HepG2 (cell line): ENCODE results near the gene MCRS1. TPM values are rescaled to one million over a fixed set of nuclear protein-coding genes. Genes with fewer than 3 reads are reported as not detected.

Experiments used
- ATAC-seq: fragments of 200-7000 bp; cut with Tn5 transposase; 3 replicates; pipeline ENCODE4 v1.9.1; 2020; ENCODE audit warnings: mild to moderate bottlenecking, moderate library complexity
- BruUV-seq: library from RNA; stranded (reverse); fragments of 400-500 nt; replicated peaks from 2 replicates; lab custom pipeline; 2021; lab: Mats Ljungman, UMichigan
- CTCF ChIA-PET: fragments of 300-600 bp; formaldehyde crosslinking; extraction: SDS; loops from one replicate; lab custom pipeline; 2021; ENCODE audit warnings: low total read pairs, inconsistent platforms, low intra/inter-chr PET ratio; lab: Yijun Ruan, JAX
- POLR2A ChIA-PET: fragments of 350-600 bp; sonication (Branson Sonifier 250); formaldehyde crosslinking; loops from one replicate; lab custom pipeline; 2020; ENCODE audit warnings: antibody characterized with exemption, inconsistent platforms; lab: Yijun Ruan, JAX
- DNase-seq: peaks from one replicate; pipeline ENCODE4 v3.0.0-alpha.2; 2015; ENCODE audit warnings: low spot score
- FAIRE-seq: peaks from 3 replicates; lab custom pipeline; 2011; peaks lifted over from hg19 to GRCh38; lab: Jason Lieb, UNC
- H2AFZ ChIP-seq: one replicate; pipeline ENCODE4 v1.6.1; 2011; ENCODE audit warnings: low read length, inconsistent platforms
- H3K27ac ChIP-seq: fragments of 300-600 bp; 3 replicates; pipeline ENCODE4 v1.8.0; 2011; ENCODE audit warnings: mixed run types, mild to moderate bottlenecking, mixed read lengths, low read length, inconsistent platforms; ENCODE audit not compliant: insufficient read depth; ENCODE audit errors: extremely low read length
- H3K27me3 ChIP-seq, 2 experiments: fragments of 200-600 bp in 1 of 2; 2 replicates in 1 of 2; 3 replicates in 1 of 2; pipeline versions ENCODE4 v1.6.0 to v1.8.0; 2011; ENCODE audit warnings: low read length in 2 of 2, mild to moderate bottlenecking in 2 of 2, moderate library complexity in 2 of 2, inconsistent platforms in 1 of 2; ENCODE audit not compliant: insufficient read depth in 2 of 2, control insufficient read depth in 1 of 2
- H3K36me3 ChIP-seq, 2 experiments: fragments of 200-600 bp in 1 of 2; replicated peaks in 1 of 2; 2 replicates in 1 of 2; 3 replicates in 1 of 2; pipeline versions ENCODE4 v1.5.1 to v1.8.0; 2011; ENCODE audit warnings: low read length in 2 of 2, inconsistent platforms in 1 of 2; ENCODE audit not compliant: insufficient read depth in 2 of 2, control insufficient read depth in 1 of 2
- H3K4me1 ChIP-seq: 2 replicates; pipeline ENCODE4 v1.5.1; 2012; ENCODE audit warnings: low read length, inconsistent platforms; ENCODE audit not compliant: insufficient read depth
- H3K4me2 ChIP-seq: 2 replicates; pipeline ENCODE4 v1.6.0; 2011; ENCODE audit warnings: low read depth, low read length, inconsistent platforms
- H3K4me3 ChIP-seq, 3 experiments: fragments of 200-600 bp in 1 of 3; sonication (generic), shearing (Covaris generic) in 1 of 3; replicated peaks in 1 of 3; 2 replicates each; pipeline ENCODE4 v1.5.1; 2011 to 2016; ENCODE audit warnings: low read length in 3 of 3, inconsistent platforms in 2 of 3, low read depth in 2 of 3, mild to moderate bottlenecking in 2 of 3, control low read depth in 1 of 3, mixed read lengths in 1 of 3; ENCODE audit not compliant: insufficient read depth in 1 of 3
- H3K79me2 ChIP-seq: one replicate; pipeline ENCODE4 v1.6.1; 2011; ENCODE audit warnings: low read length, inconsistent platforms; ENCODE audit not compliant: insufficient read depth
- H3K9ac ChIP-seq: 2 replicates; pipeline ENCODE4 v1.6.0; 2011; ENCODE audit warnings: mild to moderate bottlenecking, low read depth, low read length, inconsistent platforms; ENCODE audit not compliant: insufficient read depth
- H3K9me3 ChIP-seq: 2 replicates; pipeline ENCODE4 v1.5.1; 2012; ENCODE audit warnings: mild to moderate bottlenecking, low read length
- H4K20me1 ChIP-seq: 2 replicates; pipeline ENCODE4 v1.6.0; 2011; ENCODE audit warnings: inconsistent platforms, mild to moderate bottlenecking, low read length, moderate library complexity; ENCODE audit not compliant: insufficient read depth
- GATAD2A ChIP-seq: IDR thresholded peaks from 2 replicates; pipeline ENCODE4 v1.6.1; 2016
- RNF219 ChIP-seq: sonication (generic); formaldehyde crosslinking; IDR thresholded peaks from 2 replicates; pipeline ENCODE4 v1.5.0; 2020; ENCODE audit warnings: mild to moderate bottlenecking, missing genetic modification reagents
- ZFP36L2 ChIP-seq: sonication (generic); formaldehyde crosslinking; IDR thresholded peaks from 2 replicates; pipeline ENCODE4 v1.4.0; 2020; ENCODE audit warnings: missing genetic modification reagents
- ZNF33A ChIP-seq: sonication (generic); formaldehyde crosslinking; IDR thresholded peaks from 2 replicates; pipeline ENCODE4 v1.5.1; 2020; ENCODE audit warnings: missing genetic modification reagents, mild to moderate bottlenecking, moderate library complexity, borderline replicate concordance
- ZNF343 ChIP-seq: sonication (generic); formaldehyde crosslinking; IDR thresholded peaks from 2 replicates; pipeline ENCODE4 v1.4.0; 2020; ENCODE audit warnings: mild to moderate bottlenecking, missing genetic modification reagents
- ZNF609 ChIP-seq: sonication (generic); formaldehyde crosslinking; IDR thresholded peaks from 2 replicates; pipeline ENCODE4 v1.4.0; 2020; ENCODE audit warnings: mild to moderate bottlenecking, missing genetic modification reagents, borderline replicate concordance
- WGBS: methylation state at CpG from one replicate; pipeline ENCODE4 v1.1.6; 2017; ENCODE audit warnings: low lambda C conversion rate; 5-methylcytosine and 5-hydroxymethylcytosine counted together
- in situ Hi-C: cut with HindIII; loops from 2 replicates; pipeline ENCODE4 v1.10.0; 2017; ENCODE audit warnings: low pct_unique_long_range_greater_than_20kb; ENCODE audit not compliant: extremely low pct_ligation_motif_present
- intact Hi-C: fragments of 100-400 bp; cut with micrococcal nuclease; formaldehyde crosslinking; loops from one replicate; pipeline ENCODE4 v1.10.0; 2022; ENCODE audit not compliant: unreplicated experiment
- polyA plus RNA-seq, 8 experiments: library from polyadenylated mRNA; depleted of rRNA in 3 of 8; stranded (reverse) in 7 of 8; unstranded in 1 of 8; fragments of >200 nt; fragmentation: Illumina TruSeq in 4 of 8; extraction: Trizol in 4 of 8; gene quantifications; 2 replicates each; pipeline versions ENCODE4 v1.2.1 to v1.2.3, GENCODE V29; 2011 to 2016; ENCODE audit warnings: low read depth in 4 of 8, missing spikeins in 1 of 8, mixed read lengths in 1 of 8; ENCODE audit not compliant: insufficient read depth in 1 of 8
- total RNA-seq, 5 experiments: library from RNA; depleted of rRNA; stranded (reverse); fragments of >200 nt; fragmentation: Illumina TruSeq; extraction: Trizol; gene quantifications; 2 replicates each; pipeline ENCODE4 v1.2.3, GENCODE V29; 2016; ENCODE audit warnings: low read depth in 1 of 5

Gene MCRS1
- total and polyA plus RNA-seq, 2 of the 13 experiments (the other 11 are each of a cell fraction or from before 2014, with no cell fraction given): 51.0 to 66.3 TPM

GRCh38 chr12:49515266-49515665 lies 52.7 kb downstream of the MCRS1 start:
- POLR2A ChIA-PET: no interaction called here
- TF ChIP-seq ZFP36L2 (CRISPR knock-in tag) (no peak), ZNF343 (CRISPR knock-in tag) (no peak), GATAD2A (CRISPR knock-in tag) (no peak), RNF219 (CRISPR knock-in tag) (no peak), ZNF609 (CRISPR knock-in tag) (no peak), ZNF33A (CRISPR knock-in tag) (no peak)
- intact Hi-C loops (loop anchor here (2.0 kb wide), 1 partner anchor 226 kb away; no protein-coding TSS in a partner anchor), in situ Hi-C loops (no loop called here)
- H3K4me3 ChIP-seq: no peak overlapping the region
- FAIRE-seq (no peak), ATAC-seq (no peak), DNase-seq (no peak)
- no peaks in the 10 kb centered on the region for H3K9me3 ChIP-seq
- no peaks in the 10 kb centered on the region for H3K27me3 ChIP-seq
- BruUV-seq: no TSS peak
- H3K36me3 ChIP-seq: peaks cover 0 to 15% of the 10 kb centered on the region in 2 experiments; a peak in 2 of 5 replicates
- no peak overlapping the region for H3K9ac ChIP-seq
- CTCF ChIA-PET: interaction anchor here (3.4 to 6.4 kb wide), 2 partner anchors 156 to 183 kb away, joined by 16 to 115 read pairs; no protein-coding TSS in a partner anchor
- H2AFZ ChIP-seq: no peak overlapping the region
- H3K4me2 ChIP-seq: no peak overlapping the region
- no peak overlapping the region for H3K27ac ChIP-seq
- H3K79me2 ChIP-seq: no peaks in the 10 kb centered on the region
- peaks cover 16% of the 10 kb centered on the region for H3K4me1 ChIP-seq
- H4K20me1 ChIP-seq: no peaks in the 10 kb centered on the region
- 87% methylated on average over 5 of the region's 5 CpGs for WGBS
